Lower leg skin (tissue), 4 donors: ENCODE data around the gene VPS13D. TPM values are rescaled to one million over a fixed set of nuclear protein-coding genes. Genes with fewer than 3 reads are reported as not detected.

Source experiments
- DNase-seq, 2 donors: peaks; one replicate each; pipeline ENCODE4 v3.0.0-alpha.2; 2019; ENCODE audit warnings: low spot score in 2 of 2
- H3K4me3 ChIP-seq: fragments of 200-600 bp; sonication (generic); 2 replicates; pipeline ENCODE4 v1.5.1; 2017; ENCODE audit warnings: mild to moderate bottlenecking, low read depth; ENCODE audit not compliant: poor library complexity, severe bottlenecking
- POLR2A ChIP-seq, 2 donors: fragments of 450-650 bp; IDR thresholded peaks; one replicate each; pipeline ENCODE4 v1.6.1; 2016 to 2017; ENCODE audit warnings: antibody characterized with exemption in 2 of 2, mild to moderate bottlenecking in 1 of 2, moderate library complexity in 1 of 2
- WGBS, 2 donors: methylation state at CpG; one replicate each; pipeline ENCODE4 v1.1.5; 2018; 5-methylcytosine and 5-hydroxymethylcytosine counted together
- intact Hi-C: fragments of 100-400 bp; cut with DNase I; formaldehyde crosslinking; loops from one replicate; pipeline ENCODE4 v1.15.0; 2023; ENCODE audit warnings: low total_unique reads
- total RNA-seq, 4 donors: library from RNA; depleted of rRNA; stranded (reverse); fragments of >200 nt; gene quantifications; one replicate each; pipeline ENCODE4 v1.1.0, GENCODE V29; 2016
- TF ChIP-seq, protein P1 (sequence below), 3 donors: fragments of 450-650 bp; IDR thresholded peaks; one replicate each; pipeline ENCODE4 v1.5.1; 2016; ENCODE audit warnings: antibody characterized with exemption in 3 of 3, mild to moderate bottlenecking in 3 of 3, moderate library complexity in 2 of 3

Gene VPS13D
- total RNA-seq, 4 donors from 2014 or later = 96.5 to 200 (median 116) TPM

DNA sequence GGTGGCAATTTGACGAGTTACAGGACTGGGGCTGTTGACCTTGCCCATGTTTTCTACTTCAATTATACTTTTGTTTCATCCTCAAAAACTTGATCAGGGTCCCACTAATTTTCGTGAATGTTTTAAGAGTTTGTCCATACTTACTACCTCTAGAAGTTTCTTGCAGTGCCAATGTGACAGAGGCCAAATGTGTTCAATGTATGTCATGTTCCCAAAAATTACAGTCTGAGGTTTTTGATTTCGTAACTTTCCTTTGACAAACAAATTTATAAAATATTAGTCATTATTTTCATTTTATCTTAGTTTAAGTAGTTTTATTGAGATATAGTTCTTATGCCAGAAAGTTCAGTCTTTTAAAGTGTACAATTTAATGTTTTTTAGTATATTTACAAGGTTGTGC, 15.3 kb downstream of the VPS13D start:
- TF ChIP-seq POLR2A (IDR thresholded peaks at IDR 0.05) = no peak
- TF ChIP-seq, protein P1, sequence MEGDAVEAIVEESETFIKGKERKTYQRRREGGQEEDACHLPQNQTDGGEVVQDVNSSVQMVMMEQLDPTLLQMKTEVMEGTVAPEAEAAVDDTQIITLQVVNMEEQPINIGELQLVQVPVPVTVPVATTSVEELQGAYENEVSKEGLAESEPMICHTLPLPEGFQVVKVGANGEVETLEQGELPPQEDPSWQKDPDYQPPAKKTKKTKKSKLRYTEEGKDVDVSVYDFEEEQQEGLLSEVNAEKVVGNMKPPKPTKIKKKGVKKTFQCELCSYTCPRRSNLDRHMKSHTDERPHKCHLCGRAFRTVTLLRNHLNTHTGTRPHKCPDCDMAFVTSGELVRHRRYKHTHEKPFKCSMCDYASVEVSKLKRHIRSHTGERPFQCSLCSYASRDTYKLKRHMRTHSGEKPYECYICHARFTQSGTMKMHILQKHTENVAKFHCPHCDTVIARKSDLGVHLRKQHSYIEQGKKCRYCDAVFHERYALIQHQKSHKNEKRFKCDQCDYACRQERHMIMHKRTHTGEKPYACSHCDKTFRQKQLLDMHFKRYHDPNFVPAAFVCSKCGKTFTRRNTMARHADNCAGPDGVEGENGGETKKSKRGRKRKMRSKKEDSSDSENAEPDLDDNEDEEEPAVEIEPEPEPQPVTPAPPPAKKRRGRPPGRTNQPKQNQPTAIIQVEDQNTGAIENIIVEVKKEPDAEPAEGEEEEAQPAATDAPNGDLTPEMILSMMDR (IDR thresholded peaks at IDR 0.05) = no peak
- intact Hi-C loops = no loop called here
- 59 to 60% methylated on average over 3 of the region's 3 CpGs for WGBS, 2 donors
- DNase-seq = no peak
- H3K4me3 ChIP-seq = no peak overlapping the region

DNA sequence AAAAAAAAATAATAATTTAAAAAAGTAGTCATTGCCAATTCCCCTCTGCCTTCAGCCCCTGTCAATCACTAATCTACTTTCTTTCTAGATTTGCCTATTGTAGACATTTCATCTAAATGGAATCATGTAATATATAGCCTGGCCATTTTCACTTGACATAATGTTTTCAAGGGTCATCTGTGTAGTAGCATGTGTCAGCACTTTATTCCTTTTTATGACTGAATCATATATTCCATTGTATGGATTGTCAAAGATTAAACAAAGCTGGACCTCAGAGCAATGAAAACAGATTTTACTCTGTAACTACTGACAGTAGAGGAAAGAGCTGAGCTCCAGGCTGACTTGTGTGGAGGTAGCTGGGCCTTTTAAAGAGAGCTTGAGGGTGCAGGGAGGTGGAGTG, 15.9 kb downstream of the VPS13D start:
- H3K4me3 ChIP-seq = no peak overlapping the region
- no peak for DNase-seq
- intact Hi-C loops = no loop called here
- TF ChIP-seq, protein P1 (IDR thresholded peaks at IDR 0.05) = no peak
- no peak for TF ChIP-seq POLR2A (IDR thresholded peaks at IDR 0.05)

DNA sequence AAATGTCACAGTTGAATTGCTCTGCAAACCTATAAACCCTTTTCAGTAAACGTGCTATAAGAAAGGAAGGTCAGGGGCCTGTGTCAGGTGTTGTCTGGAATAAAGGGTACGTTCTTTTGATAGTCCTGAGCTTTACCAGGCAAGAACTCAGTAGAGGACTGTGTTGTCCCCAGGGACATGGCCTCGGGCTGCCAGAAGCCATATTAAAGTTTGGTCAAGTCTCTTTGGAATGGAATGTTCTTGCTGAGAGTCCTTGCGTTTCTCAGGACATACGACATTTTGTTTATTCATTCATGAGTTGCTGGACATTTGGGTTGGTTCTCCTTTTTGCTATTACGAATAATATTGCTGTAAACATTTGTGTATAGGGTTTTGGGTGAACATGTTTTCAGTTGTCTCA, 16.8 kb downstream of the VPS13D start:
- no peak for DNase-seq
- no peak overlapping the region for H3K4me3 ChIP-seq
- WGBS, 2 donors = 86 to 89% methylated on average over 6 of the region's 6 CpGs
- TF ChIP-seq, protein P1 (IDR thresholded peaks at IDR 0.05) = no peak
- TF ChIP-seq POLR2A (IDR thresholded peaks at IDR 0.05) = no peak
- intact Hi-C loops = no loop called here

DNA sequence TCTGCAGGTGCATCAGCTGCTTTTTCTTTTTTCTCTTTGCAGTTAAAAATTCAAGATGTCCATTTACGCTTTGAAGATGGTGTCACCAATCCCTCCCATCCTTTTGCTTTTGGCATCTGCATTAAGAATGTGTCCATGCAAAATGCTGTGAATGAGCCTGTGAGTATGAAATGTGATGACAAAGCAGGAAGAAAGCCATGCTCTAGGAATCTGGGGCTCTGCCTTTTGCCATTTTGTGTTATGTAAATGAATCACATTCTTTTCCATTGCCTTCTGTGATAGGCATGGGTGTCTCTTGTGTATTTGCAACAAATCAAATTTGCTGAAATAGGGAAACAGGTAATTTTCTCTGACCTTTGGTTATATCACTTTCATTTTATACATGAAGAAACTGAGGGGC, 19.4 kb downstream of the VPS13D start:
- 100% methylated on average over 1 of the region's 1 CpG for WGBS, 2 donors
- TF ChIP-seq, protein P1 (IDR thresholded peaks at IDR 0.05) = no peak
- no peak for TF ChIP-seq POLR2A (IDR thresholded peaks at IDR 0.05)
- DNase-seq = no peak
- intact Hi-C loops = no loop called here
- H3K4me3 ChIP-seq = no peak overlapping the region

DNA sequence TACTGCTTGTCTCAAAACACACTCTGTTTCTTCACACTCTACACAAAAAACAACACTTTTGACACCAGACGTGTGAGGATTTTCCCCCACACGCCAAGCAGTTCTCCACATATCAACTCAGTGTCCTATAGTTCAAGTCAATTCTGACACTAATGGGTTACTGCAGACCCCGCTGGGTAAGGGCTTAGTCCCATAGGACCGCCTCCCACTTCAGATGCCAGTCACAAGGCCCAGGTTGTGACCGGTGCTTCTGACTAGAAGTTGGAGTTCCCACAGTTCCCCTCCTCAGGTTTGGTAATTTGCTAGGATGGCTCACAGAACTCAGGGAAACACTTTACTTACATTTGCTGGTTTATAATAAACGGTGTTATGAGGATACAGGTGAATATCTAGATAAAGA, 19.9 kb downstream of the VPS13D start:
- DNase-seq = peak in 1 of 2 donors; percentile 46
- intact Hi-C loops = no loop called here
- WGBS, 2 donors = 85 to 92% methylated on average over 6 of the region's 6 CpGs
- H3K4me3 ChIP-seq = no peak overlapping the region
- no peak for TF ChIP-seq POLR2A (IDR thresholded peaks at IDR 0.05)
- TF ChIP-seq, protein P1 (IDR thresholded peaks at IDR 0.05) = no peak

DNA sequence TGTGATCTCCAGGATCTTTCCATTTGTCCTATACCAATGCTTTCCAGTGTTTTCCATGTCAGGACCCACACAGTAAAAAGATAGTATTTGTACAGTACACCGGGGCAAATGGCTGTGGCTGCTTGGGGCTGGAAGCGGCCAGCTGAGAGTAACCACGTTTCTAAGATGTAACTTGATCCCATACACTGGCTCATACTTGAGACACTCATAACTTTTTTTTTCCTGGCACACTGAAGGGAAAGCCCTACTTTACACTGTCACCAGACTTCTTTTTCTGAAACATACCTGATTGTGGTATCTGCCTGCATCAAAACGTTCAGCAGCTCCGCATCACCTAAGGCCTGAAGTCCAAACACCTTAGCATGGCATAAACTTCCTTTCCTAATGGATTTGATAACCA, 21.6 kb downstream of the VPS13D start:
- TF ChIP-seq, protein P1 (IDR thresholded peaks at IDR 0.05) = no peak
- TF ChIP-seq POLR2A (IDR thresholded peaks at IDR 0.05) = no peak
- 61 to 67% methylated on average over 5 of the region's 5 CpGs for WGBS, 2 donors
- intact Hi-C loops = no loop called here
- no peak for DNase-seq
- no peak overlapping the region for H3K4me3 ChIP-seq
